Peyer's patch (tissue), 4 donors: ENCODE data around the gene ENPP3. TPM values are rescaled to one million over a fixed set of nuclear protein-coding genes. Genes with fewer than 3 reads are reported as not detected.

Experiments
- DNase-seq, 3 donors: peaks; one replicate each; pipeline ENCODE4 v3.0.0-alpha.2; 2017 to 2019
- H3K27ac ChIP-seq, 4 donors: fragments of 200-600 bp; sonication (generic); one replicate each; pipeline ENCODE4 v1.5.1; 2016 to 2019
- H3K27me3 ChIP-seq, 2 donors: fragments of 200-600 bp; sonication (generic); one replicate each; pipeline ENCODE4 v1.5.1; 2019
- H3K36me3 ChIP-seq, 3 donors: fragments of 200-600 bp; sonication (generic); one replicate each; pipeline ENCODE4 v1.5.1; 2016 to 2019
- H3K4me1 ChIP-seq, 4 donors: fragments of 200-600 bp; sonication (generic); one replicate each; pipeline ENCODE4 v1.5.1; 2016 to 2019
- H3K4me3 ChIP-seq, 4 donors: fragments of 200-600 bp; sonication (generic); 1 replicate in 3 of 4; 2 replicates in 1 of 4; pipeline ENCODE4 v1.5.1; 2016 to 2019; ENCODE audit warnings: mild to moderate bottlenecking in 1 of 4
- H3K9me3 ChIP-seq, 4 donors: fragments of 200-600 bp; sonication (generic); one replicate each; pipeline ENCODE4 v1.5.1; 2016 to 2019; ENCODE audit warnings: mild to moderate bottlenecking in 1 of 4
- POLR2A ChIP-seq, 2 donors: fragments of 450-650 bp; IDR thresholded peaks; one replicate each; pipeline ENCODE4 v1.5.1; 2017; ENCODE audit warnings: antibody characterized with exemption in 2 of 2, mild to moderate bottlenecking in 2 of 2, moderate library complexity in 2 of 2
- total RNA-seq, 4 donors: library from RNA; depleted of rRNA; stranded (reverse); fragments of >200 nt; gene quantifications; one replicate each; pipeline ENCODE4 v1.1.0, GENCODE V29; 2016
- TF ChIP-seq, protein P1 (sequence below), 6 experiments: fragments of 450-650 bp in 4 of 6; fragments of 200-600 bp in 2 of 6; sonication (generic) in 1 of 6; IDR thresholded peaks; one replicate each; pipeline ENCODE4 v1.5.1; 2017 to 2019; ENCODE audit warnings: antibody characterized with exemption in 6 of 6, mild to moderate bottlenecking in 3 of 6, moderate library complexity in 1 of 6

The ENPP3 gene
- total RNA-seq, 4 donors from 2014 or later, result 4.1 to 27.2 (median 18.0) TPM

DNA sequence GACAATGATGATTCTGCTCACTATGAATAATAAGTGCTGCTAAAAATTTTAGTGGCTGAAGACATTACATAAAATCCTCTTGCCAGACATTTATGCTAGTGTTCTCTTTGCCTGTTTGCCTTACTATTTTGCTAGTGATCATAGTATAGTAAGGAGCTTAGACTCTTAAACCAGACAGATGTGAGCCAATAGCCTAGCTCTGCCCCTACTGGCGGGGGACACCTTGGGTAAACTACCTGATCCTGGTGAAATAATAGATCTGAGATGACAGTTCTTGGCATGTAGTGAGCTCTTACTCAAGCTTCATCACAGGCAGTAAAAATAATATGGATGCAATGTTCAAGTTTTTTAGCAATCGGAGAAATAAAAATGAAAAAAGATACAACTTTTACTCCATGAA lies 18.8 kb downstream of the ENPP3 start:
- peaks cover 0 to 11% (median 0%) of the 10 kb centered on the region in 4 donors for H3K4me1 ChIP-seq
- H3K9me3 ChIP-seq, result no peaks in the 10 kb centered on the region
- peaks cover 0 to 8% (median 0%) of the 10 kb centered on the region in 3 donors for H3K36me3 ChIP-seq
- H3K27me3 ChIP-seq, result no peaks in the 10 kb centered on the region
- no peak overlapping the region for H3K27ac ChIP-seq
- TF ChIP-seq POLR2A (IDR thresholded peaks at IDR 0.05), result no peak
- TF ChIP-seq, protein P1, sequence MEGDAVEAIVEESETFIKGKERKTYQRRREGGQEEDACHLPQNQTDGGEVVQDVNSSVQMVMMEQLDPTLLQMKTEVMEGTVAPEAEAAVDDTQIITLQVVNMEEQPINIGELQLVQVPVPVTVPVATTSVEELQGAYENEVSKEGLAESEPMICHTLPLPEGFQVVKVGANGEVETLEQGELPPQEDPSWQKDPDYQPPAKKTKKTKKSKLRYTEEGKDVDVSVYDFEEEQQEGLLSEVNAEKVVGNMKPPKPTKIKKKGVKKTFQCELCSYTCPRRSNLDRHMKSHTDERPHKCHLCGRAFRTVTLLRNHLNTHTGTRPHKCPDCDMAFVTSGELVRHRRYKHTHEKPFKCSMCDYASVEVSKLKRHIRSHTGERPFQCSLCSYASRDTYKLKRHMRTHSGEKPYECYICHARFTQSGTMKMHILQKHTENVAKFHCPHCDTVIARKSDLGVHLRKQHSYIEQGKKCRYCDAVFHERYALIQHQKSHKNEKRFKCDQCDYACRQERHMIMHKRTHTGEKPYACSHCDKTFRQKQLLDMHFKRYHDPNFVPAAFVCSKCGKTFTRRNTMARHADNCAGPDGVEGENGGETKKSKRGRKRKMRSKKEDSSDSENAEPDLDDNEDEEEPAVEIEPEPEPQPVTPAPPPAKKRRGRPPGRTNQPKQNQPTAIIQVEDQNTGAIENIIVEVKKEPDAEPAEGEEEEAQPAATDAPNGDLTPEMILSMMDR (IDR thresholded peaks at IDR 0.05), result no peak
- no peak for DNase-seq
- H3K4me3 ChIP-seq, result no peak overlapping the region

DNA sequence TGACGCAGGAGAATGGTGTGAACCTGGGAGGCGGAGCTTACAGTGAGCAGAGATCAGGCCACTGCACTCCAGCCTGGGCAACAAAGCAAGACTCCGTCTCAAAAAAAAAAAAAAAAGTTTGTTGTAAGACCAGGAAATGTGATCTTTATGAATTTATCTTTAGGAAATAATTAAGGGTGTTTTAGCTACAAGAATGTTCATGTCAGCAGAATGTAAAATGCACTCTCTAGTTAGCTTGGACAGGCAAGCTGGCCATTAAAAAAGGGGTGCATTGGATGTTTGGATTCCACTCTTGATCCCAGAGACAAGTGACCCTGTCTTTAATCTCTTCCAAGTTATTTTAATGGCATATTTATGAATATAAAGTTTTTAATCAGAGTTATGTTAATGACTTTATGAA lies 19.6 kb downstream of the ENPP3 start:
- Histone ChIP-seq H3K27me3 (no peaks in the 10 kb centered on the region), H3K9me3 (no peaks in the 10 kb centered on the region), H3K4me3 (no peak overlapping the region), H3K27ac (no peak overlapping the region), H3K36me3 (peaks cover 0 to 8% (median 0%) of the 10 kb centered on the region in 3 donors), H3K4me1 (peaks cover 0 to 5% (median 0%) of the 10 kb centered on the region in 4 donors)
- no peak for DNase-seq
- TF ChIP-seq, protein P1 (IDR thresholded peaks at IDR 0.05), result no peak
- TF ChIP-seq POLR2A (IDR thresholded peaks at IDR 0.05), result no peak

DNA sequence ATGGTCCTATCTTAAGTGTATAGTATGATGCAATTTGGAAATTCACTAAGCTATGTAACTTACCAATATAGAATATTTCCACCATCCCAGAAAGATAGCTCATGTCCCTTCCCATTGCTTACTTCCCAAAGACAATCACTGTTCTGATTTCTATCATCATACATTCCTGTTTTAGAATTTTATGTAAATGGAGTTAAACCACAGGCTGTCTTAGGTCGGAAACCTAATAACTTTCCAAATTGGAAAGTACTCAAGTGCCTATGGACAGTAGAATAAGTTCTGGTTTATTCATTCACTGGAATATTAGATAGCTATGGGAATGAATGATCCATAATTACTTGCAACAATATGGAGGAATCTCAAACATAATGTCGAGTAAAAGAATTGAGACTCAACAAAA lies 20.1 kb downstream of the ENPP3 start:
- TF ChIP-seq, protein P1 (IDR thresholded peaks at IDR 0.05), result no peak
- no peak for TF ChIP-seq POLR2A (IDR thresholded peaks at IDR 0.05)
- no peaks in the 10 kb centered on the region for H3K4me1 ChIP-seq
- no peaks in the 10 kb centered on the region for H3K27me3 ChIP-seq
- H3K4me3 ChIP-seq, result no peak overlapping the region
- no peak overlapping the region for H3K27ac ChIP-seq
- H3K9me3 ChIP-seq, result no peaks in the 10 kb centered on the region
- peaks cover 0 to 8% (median 0%) of the 10 kb centered on the region in 3 donors for H3K36me3 ChIP-seq
- DNase-seq, result no peak

DNA sequence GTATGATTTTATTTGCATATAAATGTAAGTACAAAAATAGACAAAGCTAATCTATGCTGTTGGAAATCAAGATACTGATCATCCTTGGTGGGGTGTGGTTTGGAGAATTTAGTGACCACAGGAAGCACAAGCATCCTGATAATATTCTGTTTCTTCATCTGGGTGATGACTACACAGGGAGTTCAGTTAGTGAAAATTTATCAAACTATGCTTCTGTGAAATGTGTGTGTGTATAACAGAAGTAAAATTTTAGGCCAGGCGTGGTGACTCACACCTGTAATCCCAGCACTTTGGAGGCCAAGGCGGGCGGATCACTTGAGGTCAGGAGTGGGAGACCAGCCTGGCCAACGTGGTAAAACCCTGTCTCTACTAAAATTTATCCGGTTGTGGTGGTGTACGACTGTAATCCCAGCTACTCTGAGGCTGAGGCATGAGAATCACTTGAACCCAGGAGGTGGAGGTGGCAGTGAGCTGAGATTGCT lies 20.6 kb downstream of the ENPP3 start:
- Histone ChIP-seq H3K27ac (no peak overlapping the region), H3K4me3 (no peak overlapping the region), H3K9me3 (no peaks in the 10 kb centered on the region), H3K4me1 (no peaks in the 10 kb centered on the region), H3K27me3 (no peaks in the 10 kb centered on the region), H3K36me3 (peaks cover 0 to 8% (median 0%) of the 10 kb centered on the region in 3 donors)
- TF ChIP-seq, protein P1 (IDR thresholded peaks at IDR 0.05), result no peak
- TF ChIP-seq POLR2A (IDR thresholded peaks at IDR 0.05), result no peak
- DNase-seq, result no peak

DNA sequence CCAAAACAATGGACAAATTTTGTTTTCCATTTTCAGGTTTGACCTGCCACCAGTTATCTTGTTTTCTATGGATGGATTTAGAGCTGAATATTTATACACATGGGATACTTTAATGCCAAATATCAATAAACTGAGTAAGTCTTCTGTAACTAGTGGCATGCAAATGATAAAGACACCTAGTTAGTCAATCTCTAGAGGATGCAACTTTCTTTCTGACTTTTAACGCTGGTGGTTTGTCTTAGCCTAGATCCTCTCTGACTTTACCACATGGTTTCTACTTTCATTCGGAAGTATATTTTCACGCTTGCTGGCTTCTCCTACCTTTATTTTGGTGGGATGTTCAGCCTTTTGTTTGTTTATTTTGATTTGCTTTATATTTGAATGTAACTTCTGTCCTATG lies 21.2 kb downstream of the ENPP3 start:
- DNase-seq, result no peak
- Histone ChIP-seq H3K4me3 (no peak overlapping the region), H3K27ac (no peak overlapping the region), H3K9me3 (no peaks in the 10 kb centered on the region), H3K27me3 (no peaks in the 10 kb centered on the region), H3K36me3 (peaks cover 0 to 8% (median 0%) of the 10 kb centered on the region in 3 donors), H3K4me1 (no peaks in the 10 kb centered on the region)
- no peak for TF ChIP-seq POLR2A (IDR thresholded peaks at IDR 0.05)
- TF ChIP-seq, protein P1 (IDR thresholded peaks at IDR 0.05), result no peak

DNA sequence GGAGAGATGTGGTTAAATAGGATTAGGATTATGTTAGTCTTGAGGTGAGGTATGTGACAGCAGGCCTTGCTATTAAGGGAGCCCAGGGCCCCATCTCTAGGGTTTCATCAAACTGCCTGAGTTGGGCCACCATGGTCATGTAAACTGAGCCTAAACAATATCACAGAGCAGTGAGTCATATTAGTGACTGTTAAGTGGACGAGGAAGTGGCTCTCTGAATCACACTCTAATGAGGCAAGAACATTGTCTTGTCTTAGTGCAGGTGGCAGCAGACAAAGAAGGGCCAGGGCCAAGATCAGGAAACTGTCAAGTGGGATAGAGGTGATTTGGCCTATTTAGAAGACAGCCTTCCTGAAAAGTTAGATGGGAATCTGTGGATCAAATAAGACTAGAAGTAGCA lies 23.1 kb downstream of the ENPP3 start:
- H3K4me3 ChIP-seq, result no peak overlapping the region
- H3K4me1 ChIP-seq, result no peaks in the 10 kb centered on the region
- no peaks in the 10 kb centered on the region for H3K27me3 ChIP-seq
- TF ChIP-seq POLR2A (IDR thresholded peaks at IDR 0.05), result no peak
- TF ChIP-seq, protein P1 (IDR thresholded peaks at IDR 0.05), result no peak
- peaks cover 0 to 2% (median 0%) of the 10 kb centered on the region in 3 donors for H3K36me3 ChIP-seq
- no peak for DNase-seq
- no peak overlapping the region for H3K27ac ChIP-seq
- no peaks in the 10 kb centered on the region for H3K9me3 ChIP-seq
